IPS-18c (cell line): ENCODE results near the gene CHI3L1.
A peak's percentile ranks its signal among the peaks of the same experiment; 100 is the strongest.
"Not testable (repeated sequence)": the region's sequence is repeated elsewhere in the genome, so short reads cannot be mapped to it uniquely, and the experiment has no call there.

Source experiments
- H3K4me3 ChIP-seq: 2 replicates; pipeline ENCODE4 v1.7.0; 2013; ENCODE audit warnings: low read depth, mild to moderate bottlenecking, low read length, moderate library complexity; ENCODE audit not compliant: insufficient read depth
- H3K9me3 ChIP-seq: one replicate; pipeline ENCODE4 v1.6.1; 2013; ENCODE audit warnings: mild to moderate bottlenecking, low read length, moderate library complexity; ENCODE audit not compliant: control insufficient read depth, insufficient read depth

CHI3L1 gene

GRCh38 chr1:203186446-203187303, at the start of gene CHI3L1:
Gene CHI3L1 (minus strand): TSS chr1:203186704. CDS start chr1:203186623, 81 bp downstream.
- Histone ChIP-seq H3K9me3 (no peaks in the 10 kb centered on the region), H3K4me3 (0 out of 2 replicates have a peak within 1 kb of the TSS, but pooled peaks have one; percentile 3)

- not testable (repeated sequence) for H3K4me3 ChIP-seq, H3K9me3 ChIP-seq
Observed at GRCh38 chr1:203234901-203235300, 48.4 kb upstream of the CHI3L1 start.

- H3K4me3 ChIP-seq: no peak within 1 kb of the TSS
Observed at GRCh38 chr1:203229471-203230135, 43.1 kb upstream of the CHI3L1 start, which contains the start of gene CHIT1. Gene CHIT1 (minus strand): TSS chr1:203229673. CDS start chr1:203229636, 37 bp downstream.

GRCh38 chr1:203228670-203229069, 42.2 kb upstream of the CHI3L1 start:
- no peaks in the 10 kb centered on the region for H3K9me3 ChIP-seq
- no peak overlapping the region for H3K4me3 ChIP-seq

More at GRCh38 chr1:203229471-203230135, 43.1 kb upstream of the CHI3L1 start, which contains the start of gene CHIT1:
- H3K9me3 ChIP-seq: no peaks in the 10 kb centered on the region

- no peaks in the 10 kb centered on the region for H3K9me3 ChIP-seq
- H3K4me3 ChIP-seq: no peak overlapping the region
Observed at GRCh38 chr1:203227371-203228083, 41.0 kb upstream of the CHI3L1 start.

GRCh38 chr1:203225071-203225470, 38.6 kb upstream of the CHI3L1 start:
- Histone ChIP-seq H3K9me3 (no peaks in the 10 kb centered on the region), H3K4me3 (no peak overlapping the region)

- no peaks in the 10 kb centered on the region for H3K9me3 ChIP-seq
Observed at GRCh38 chr1:203223012-203223775, 36.7 kb upstream of the CHI3L1 start.

GRCh38 chr1:203219934-203220333, 33.4 kb upstream of the CHI3L1 start:
- Histone ChIP-seq H3K4me3 (no peak overlapping the region), H3K9me3 (no peaks in the 10 kb centered on the region)

More at GRCh38 chr1:203223012-203223775, 36.7 kb upstream of the CHI3L1 start:
- no peak overlapping the region for H3K4me3 ChIP-seq

- Histone ChIP-seq H3K9me3 (no peaks in the 10 kb centered on the region), H3K4me3 (no peak overlapping the region)
Observed at GRCh38 chr1:203219171-203219570, 32.7 kb upstream of the CHI3L1 start.

GRCh38 chr1:203217668-203218067, 31.2 kb upstream of the CHI3L1 start:
- H3K4me3 ChIP-seq: no peak overlapping the region
- no peaks in the 10 kb centered on the region for H3K9me3 ChIP-seq

- H3K9me3 ChIP-seq: no peaks in the 10 kb centered on the region
- no peak overlapping the region for H3K4me3 ChIP-seq
Observed at GRCh38 chr1:203217139-203217655, 30.7 kb upstream of the CHI3L1 start.

GRCh38 chr1:203216274-203217138, 30.0 kb upstream of the CHI3L1 start:
- Histone ChIP-seq H3K4me3 (no peak overlapping the region; the same call in 1 of the 2 replicates), H3K9me3 (no peaks in the 10 kb centered on the region)

- no peak overlapping the region for H3K4me3 ChIP-seq
- H3K9me3 ChIP-seq: no peaks in the 10 kb centered on the region
Observed at GRCh38 chr1:203215573-203215972, 29.1 kb upstream of the CHI3L1 start.

- Histone ChIP-seq H3K9me3 (no peaks in the 10 kb centered on the region), H3K4me3 (no peak overlapping the region)
Observed at GRCh38 chr1:203214871-203215270, 28.4 kb upstream of the CHI3L1 start.

GRCh38 chr1:203213126-203213525, 26.6 kb upstream of the CHI3L1 start:
- H3K4me3 ChIP-seq: no peak overlapping the region
- H3K9me3 ChIP-seq: no peaks in the 10 kb centered on the region

- no peaks in the 10 kb centered on the region for H3K9me3 ChIP-seq
- H3K4me3 ChIP-seq: no peak overlapping the region
Observed at GRCh38 chr1:203211812-203212211, 25.3 kb upstream of the CHI3L1 start.
